Right ventricle myocardium inferior (tissue), 1 donor: ENCODE results near the gene OR52I2. TPM values are rescaled to one million over a fixed set of nuclear protein-coding genes. Genes with fewer than 3 reads are reported as not detected.

Source experiments
- total RNA-seq: library from RNA; stranded (reverse); fragmentation: NEBNext Ultra II Directional; extraction: Animal tissue kit (Norgen Biotek cat#: 25700); gene quantifications from one replicate; pipeline ENCODE4 v1.2.1, GENCODE V29; 2021
- donor health status: DM: no; HTN: yes; CAD: no; lungs with severe emphysema.

Gene OR52I2
- total RNA-seq, 1 donor from 2014 or later = not detected

Other genes with a start within 250 kb of the OR52I2 start
- not detected for gene OR52B4, start 213.4 kb upstream of the OR52I2 start, total RNA-seq
- 10.5 TPM for gene TRIM21, start 188.0 kb upstream of the OR52I2 start, total RNA-seq
- gene OR52K2, start 132.4 kb upstream of the OR52I2 start, total RNA-seq = not detected
- gene OR52K1, start 99.1 kb upstream of the OR52I2 start, total RNA-seq = not detected
- gene OR52M1, start 36.6 kb upstream of the OR52I2 start, total RNA-seq = not detected
- not detected for gene OR52I1, start 12.3 kb downstream of the OR52I2 start, total RNA-seq
- 11.6 TPM for gene TRIM68, start 26.5 kb downstream of the OR52I2 start, total RNA-seq
- not detected for gene OR51D1, start 55.7 kb downstream of the OR52I2 start, total RNA-seq
- gene OR51E1, start 62.2 kb downstream of the OR52I2 start, total RNA-seq = 1.9 TPM
- 0.30 TPM for gene OR51E2, start 116.1 kb downstream of the OR52I2 start, total RNA-seq
- not detected for gene MMP26, start 123.0 kb downstream of the OR52I2 start, total RNA-seq
- gene OR51F1, start 188.2 kb downstream of the OR52I2 start, total RNA-seq = not detected
- not detected for gene OR52R1, start 222.6 kb downstream of the OR52I2 start, total RNA-seq
- not detected for gene OR51F2, start 239.6 kb downstream of the OR52I2 start, total RNA-seq